ENCODE data around the gene H6PD. TPM values are rescaled to one million over a fixed set of nuclear protein-coding genes. Genes with fewer than 3 reads are reported as not detected.

H6PD gene
- total and polyA plus RNA-seq, 7 donors: 5.8 to 56.8 (median 23.4) TPM

DNA sequence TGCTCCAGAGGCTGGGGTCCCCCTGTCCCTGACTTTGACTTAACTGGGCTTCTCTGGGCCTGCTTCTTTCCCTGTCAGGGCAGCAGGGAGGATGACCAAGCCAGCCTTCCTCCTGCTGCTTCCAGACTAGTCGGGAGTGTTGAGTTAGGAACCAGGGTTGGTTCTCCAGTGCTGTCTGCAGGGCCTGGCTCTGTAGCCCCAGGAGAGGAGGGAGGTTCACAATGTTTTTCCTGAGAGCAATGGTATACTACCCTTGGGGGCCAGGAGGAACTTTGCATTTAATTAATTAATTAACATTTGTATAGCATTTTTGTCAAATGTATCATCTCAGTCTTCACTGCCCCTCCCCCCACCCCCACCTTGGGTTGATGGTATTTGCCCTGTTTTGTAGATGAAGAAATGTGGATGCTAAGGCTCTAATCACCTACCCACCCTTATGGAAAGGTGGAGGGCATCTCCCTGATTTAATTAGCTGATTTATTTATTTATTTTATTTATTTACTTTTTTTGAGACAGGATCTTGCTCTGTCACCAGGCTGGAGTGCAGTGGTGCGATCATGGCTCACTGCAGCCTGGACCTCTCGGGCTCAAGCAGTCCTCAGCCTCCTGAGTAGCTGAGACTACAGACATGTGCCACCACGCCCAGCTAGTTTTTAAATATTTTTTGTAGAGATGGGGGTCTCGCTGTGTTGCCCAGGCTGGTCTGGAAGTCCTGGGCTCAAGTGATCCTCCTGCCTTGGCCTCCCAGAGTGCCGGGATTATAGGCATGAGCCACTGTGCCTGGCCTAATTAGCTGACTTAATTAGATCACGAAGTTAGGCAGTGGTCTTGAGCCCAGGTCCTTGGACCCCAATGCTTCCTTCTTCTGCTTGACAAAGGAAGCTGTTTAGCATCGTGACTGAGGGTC is 6.6 kb downstream of the H6PD start:
- Histone ChIP-seq H3K9me3 (no peaks in the 10 kb centered on the region), H3K27ac (peak overlapping the region; percentile 90), H3K27me3 (ENCODE audit: insufficient read depth in 3 of 3, low read length in 2 of 3) (no peaks in the 10 kb centered on the region), H3K4me3 (peak overlapping the region; percentile 60), H3K36me3 (ENCODE audit: insufficient read depth in 1 of 2, low read depth in 1 of 2) (peaks cover 0 to 10% of the 10 kb centered on the region in 2 donors), H3K4me1 (peaks cover 100% of the 10 kb centered on the region)
- 76 to 89% (median 83%) methylated on average over 8 of the region's 8 CpGs for WGBS, 3 donors
- intact Hi-C loops (cut with DNase I): no loop called here
- no peak for TF ChIP-seq CTCF (IDR thresholded peaks at IDR 0.05)
- ATAC-seq (no peak), DNase-seq (no peak)

GRCh38 chr1:9241891-9242290 is 7.3 kb downstream of the H6PD start:
- 57 to 83% (median 60%) methylated on average over 10 of the region's 10 CpGs for WGBS, 3 donors
- Histone ChIP-seq H3K36me3 (ENCODE audit: insufficient read depth in 1 of 2, low read depth in 1 of 2) (peaks cover 0 to 12% of the 10 kb centered on the region in 2 donors), H3K9me3 (no peaks in the 10 kb centered on the region), H3K4me1 (peaks cover 98% of the 10 kb centered on the region), H3K4me3 (peak overlapping the region; percentile 60), H3K27me3 (ENCODE audit: insufficient read depth in 3 of 3, low read length in 2 of 3) (no peaks in the 10 kb centered on the region), H3K27ac (peak overlapping the region; percentile 90)
- ATAC-seq (peak in 2 of 4 donors; percentile 18 to 19), DNase-seq (no peak)
- intact Hi-C loops (cut with DNase I): no loop called here
- TF ChIP-seq CTCF (IDR thresholded peaks at IDR 0.05): no peak

GRCh38 chr1:9242338-9242969 is 7.9 kb downstream of the H6PD start:
- Histone ChIP-seq H3K9me3 (no peaks in the 10 kb centered on the region), H3K4me3 (peak overlapping the region; percentile 60), H3K27ac (peak overlapping the region; percentile 90), H3K36me3 (ENCODE audit: insufficient read depth in 1 of 2, low read depth in 1 of 2) (peaks cover 0 to 18% of the 10 kb centered on the region in 2 donors), H3K27me3 (ENCODE audit: insufficient read depth in 3 of 3, low read length in 2 of 3) (no peaks in the 10 kb centered on the region), H3K4me1 (peaks cover 98% of the 10 kb centered on the region)
- intact Hi-C loops (cut with DNase I): no loop called here
- TF ChIP-seq CTCF (IDR thresholded peaks at IDR 0.05): no peak
- ATAC-seq (peak; percentile 79 to 86 (median 83)), DNase-seq (peak; percentile 91 to 96)
- WGBS, 3 donors: 17 to 34% (median 29%) methylated on average over 10 of the region's 10 CpGs

- DNase-seq (no peak), ATAC-seq (peak in 1 of 4 donors; percentile 2)
- Histone ChIP-seq H3K36me3 (ENCODE audit: insufficient read depth in 1 of 2, low read depth in 1 of 2) (peaks cover 0 to 25% of the 10 kb centered on the region in 2 donors), H3K4me1 (peaks cover 98% of the 10 kb centered on the region), H3K9me3 (no peaks in the 10 kb centered on the region), H3K4me3 (peak overlapping the region; percentile 60), H3K27ac (peak overlapping the region; percentile 90), H3K27me3 (ENCODE audit: insufficient read depth in 3 of 3, low read length in 2 of 3) (no peaks in the 10 kb centered on the region)
- intact Hi-C loops (cut with DNase I): no loop called here
- 34 to 52% (median 42%) methylated on average over 9 of the region's 9 CpGs for WGBS, 3 donors
- no peak for TF ChIP-seq CTCF (IDR thresholded peaks at IDR 0.05)
These were observed 8.6 kb downstream of the H6PD start for GRCh38 chr1:9243066-9243739.
